Skeletal muscle satellite cell (primary cell): ENCODE measurements around the gene LORICRIN.

ENCODE experiments used
- H3K27me3 ChIP-seq: 2 replicates; pipeline ENCODE4 v1.7.0; 2013; ENCODE audit warnings: low read length; ENCODE audit not compliant: control insufficient read depth, insufficient read depth
- H3K36me3 ChIP-seq: 2 replicates; pipeline ENCODE4 v1.7.0; 2013; ENCODE audit warnings: mild to moderate bottlenecking, control low read depth, low read length; ENCODE audit not compliant: insufficient read depth
- H3K4me1 ChIP-seq: 2 replicates; pipeline ENCODE4 v1.7.0; 2013; ENCODE audit warnings: low read length; ENCODE audit not compliant: control insufficient read depth, insufficient read depth
- H3K4me2 ChIP-seq: 2 replicates; pipeline ENCODE4 v1.7.0; 2013; ENCODE audit warnings: mild to moderate bottlenecking, low read length
- H3K4me3 ChIP-seq: 2 replicates; pipeline ENCODE4 v1.7.0; 2013; ENCODE audit warnings: low read length
- H3K9ac ChIP-seq: 2 replicates; pipeline ENCODE4 v1.7.0; 2013; ENCODE audit warnings: mild to moderate bottlenecking, low read depth, low read length, moderate library complexity
- H3K9me3 ChIP-seq: replicated peaks from 2 replicates; pipeline ENCODE4 v1.7.0; 2013; ENCODE audit warnings: mild to moderate bottlenecking, control low read depth, low read length

Gene LORICRIN

DNA sequence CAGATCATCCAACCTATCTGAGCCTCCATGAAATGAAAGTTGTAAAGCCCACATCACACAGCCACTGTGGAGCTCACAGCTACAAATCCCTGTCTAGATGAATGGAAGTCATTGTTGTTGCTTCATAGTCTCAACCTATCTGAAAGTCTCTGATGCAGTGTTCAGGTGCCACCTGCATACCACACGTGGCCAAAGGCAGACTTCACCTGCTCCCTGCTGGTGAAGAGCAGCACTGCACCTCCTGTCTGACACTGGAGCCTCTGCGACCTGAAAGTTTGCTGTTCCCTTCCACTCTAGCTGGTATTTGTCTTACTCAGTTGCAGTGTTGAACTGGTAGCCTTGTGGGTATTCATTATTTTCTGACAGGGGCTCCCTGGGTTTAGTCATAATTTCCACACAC lies 18.4 kb downstream of the LORICRIN start:
- no peak overlapping the region for H3K9ac ChIP-seq

DNA sequence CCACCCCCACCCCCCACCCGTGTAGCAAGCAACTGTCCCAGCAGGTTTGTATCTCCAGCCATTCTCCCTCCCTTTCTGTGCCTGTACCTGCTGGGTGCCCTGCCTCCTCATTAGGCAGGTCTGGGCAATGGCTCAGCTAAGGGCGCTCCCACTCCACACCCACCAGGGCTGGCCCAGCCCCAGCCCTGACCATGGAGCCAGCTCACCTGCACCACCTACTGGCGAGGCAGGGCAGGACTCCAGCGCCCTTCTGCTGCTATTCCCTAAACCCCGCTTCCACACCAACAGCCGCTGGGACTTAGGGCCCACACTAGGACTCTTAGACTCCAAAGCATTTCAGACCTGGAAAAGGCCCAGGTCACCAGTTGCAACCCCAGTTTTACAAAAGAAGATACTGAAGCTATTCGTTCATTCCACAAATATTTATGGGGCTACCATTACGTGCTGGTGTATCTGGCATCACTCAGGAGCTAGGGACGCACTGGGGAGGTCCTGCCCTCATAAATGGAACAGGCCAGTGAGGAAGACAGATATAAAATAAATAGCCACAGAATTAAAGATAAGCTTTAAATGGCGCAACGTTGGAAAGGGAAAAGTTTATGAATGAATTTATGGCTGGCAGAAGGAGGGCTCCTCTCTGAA lies 29.3 kb downstream of the LORICRIN start:
- no peaks in the 10 kb centered on the region for H3K36me3 ChIP-seq
- H3K4me2 ChIP-seq = no peak overlapping the region
- no peak overlapping the region for H3K4me3 ChIP-seq
- no peaks in the 10 kb centered on the region for H3K9me3 ChIP-seq
- peaks cover 7% of the 10 kb centered on the region for H3K27me3 ChIP-seq
- no peaks in the 10 kb centered on the region for H3K4me1 ChIP-seq
- no peak overlapping the region for H3K9ac ChIP-seq

More for the DNA sequence above, 18.4 kb downstream of the LORICRIN start:
- no peaks in the 10 kb centered on the region for H3K36me3 ChIP-seq
- no peak overlapping the region for H3K4me2 ChIP-seq
- H3K9me3 ChIP-seq = no peaks in the 10 kb centered on the region
- H3K4me1 ChIP-seq = no peaks in the 10 kb centered on the region
- H3K27me3 ChIP-seq = peaks cover 5% of the 10 kb centered on the region
- no peak overlapping the region for H3K4me3 ChIP-seq

DNA sequence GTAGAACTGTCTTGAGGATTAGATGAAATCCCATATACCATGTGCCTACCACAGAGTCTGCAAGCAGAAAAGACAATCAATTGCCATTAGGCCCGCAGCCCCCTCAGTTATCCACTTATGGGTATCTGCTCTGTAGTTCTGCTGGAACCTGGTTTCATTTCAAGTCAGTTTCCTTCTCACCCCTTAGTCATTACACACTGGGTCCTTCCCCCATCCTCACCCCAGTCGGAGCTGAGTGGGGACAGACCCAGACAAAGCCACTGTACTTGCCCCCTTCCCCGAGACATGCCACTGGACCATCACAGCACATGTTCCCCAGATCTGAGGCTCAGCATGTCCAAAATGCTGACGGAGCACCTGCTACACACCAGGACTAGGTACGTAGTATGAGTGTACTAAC lies 32.0 kb downstream of the LORICRIN start:
- Histone ChIP-seq H3K9ac (no peak overlapping the region), H3K36me3 (no peaks in the 10 kb centered on the region), H3K4me1 (no peaks in the 10 kb centered on the region), H3K4me3 (no peak overlapping the region), H3K27me3 (peaks cover 7% of the 10 kb centered on the region), H3K9me3 (no peaks in the 10 kb centered on the region), H3K4me2 (no peak overlapping the region)

DNA sequence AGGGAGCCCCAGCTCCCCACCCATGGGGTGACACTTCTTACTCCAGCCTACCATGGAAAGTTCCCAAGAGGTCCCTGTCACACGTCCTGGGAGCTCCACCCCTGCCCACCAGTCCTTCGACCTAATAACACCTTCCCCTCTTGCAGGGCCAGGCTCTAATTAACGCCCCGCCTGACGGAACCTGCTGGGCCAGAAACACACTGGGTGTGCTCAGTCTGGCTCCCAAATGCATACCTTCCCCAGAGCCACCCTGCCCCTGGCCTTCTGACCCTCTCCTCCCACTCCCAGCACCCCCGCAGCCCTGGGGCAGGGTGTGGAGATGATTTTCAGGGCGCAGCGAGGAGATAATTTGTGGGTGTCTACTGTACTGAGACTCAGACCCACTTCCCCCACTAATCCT lies 32.7 kb downstream of the LORICRIN start:
- Histone ChIP-seq H3K4me2 (no peak overlapping the region), H3K9me3 (no peaks in the 10 kb centered on the region), H3K36me3 (no peaks in the 10 kb centered on the region), H3K9ac (no peak overlapping the region), H3K27me3 (peaks cover 3% of the 10 kb centered on the region), H3K4me3 (no peak overlapping the region), H3K4me1 (no peaks in the 10 kb centered on the region)

DNA sequence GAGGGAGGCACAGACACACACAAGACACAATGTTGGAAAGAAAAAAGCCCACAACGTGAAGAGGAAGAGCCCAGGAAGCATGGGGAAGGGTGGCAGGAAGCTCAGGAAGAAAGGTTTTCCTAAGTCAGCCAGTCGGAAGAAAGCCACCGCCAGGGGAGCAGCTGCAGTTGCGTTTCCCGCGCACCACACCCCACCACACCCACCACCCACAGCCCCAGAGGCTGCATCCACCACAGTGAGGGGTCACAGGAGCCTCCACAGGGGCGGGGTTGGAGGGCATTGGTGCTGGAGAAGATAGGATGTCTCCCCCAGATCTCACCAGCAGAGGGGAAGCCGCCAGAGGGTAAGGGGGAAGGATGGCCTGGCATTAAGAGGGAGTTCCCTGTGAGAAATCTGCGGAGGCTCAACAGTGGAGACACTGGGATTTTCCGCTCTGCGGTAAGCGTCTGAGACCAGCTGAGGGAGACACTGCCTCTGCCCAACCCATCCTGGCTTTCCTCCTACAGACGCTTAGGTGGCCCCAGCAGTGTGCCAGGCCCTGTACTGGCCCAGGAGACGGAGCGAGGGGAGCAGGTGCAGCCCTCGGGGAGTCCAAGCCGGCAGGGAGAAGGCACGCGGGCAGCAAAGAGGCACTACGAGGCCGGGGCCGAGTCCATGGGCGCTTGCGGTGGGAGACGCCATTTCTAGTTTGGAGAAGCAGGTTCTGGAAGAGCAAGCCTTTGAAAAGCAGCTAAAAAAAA lies 33.4 kb downstream of the LORICRIN start:
- H3K4me2 ChIP-seq = no peak overlapping the region
- no peaks in the 10 kb centered on the region for H3K27me3 ChIP-seq
- H3K36me3 ChIP-seq = no peaks in the 10 kb centered on the region
- no peak overlapping the region for H3K4me3 ChIP-seq
- H3K9me3 ChIP-seq = no peaks in the 10 kb centered on the region
- no peaks in the 10 kb centered on the region for H3K4me1 ChIP-seq
- no peak overlapping the region for H3K9ac ChIP-seq

DNA sequence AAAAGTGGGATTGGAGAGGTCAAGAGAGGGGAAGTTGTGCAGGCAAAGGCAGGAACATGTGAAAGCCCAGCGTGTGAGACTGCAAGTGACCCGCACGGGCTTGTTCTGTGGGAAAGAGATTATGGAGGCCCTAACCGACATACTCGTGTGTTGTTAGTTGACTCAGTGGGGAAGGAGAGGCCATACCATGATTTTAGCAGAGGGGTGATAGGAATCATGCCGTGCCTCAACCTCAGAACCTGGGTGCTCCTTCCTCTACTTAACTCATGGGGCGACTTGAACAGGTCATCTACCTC lies 33.9 kb downstream of the LORICRIN start:
- no peaks in the 10 kb centered on the region for H3K27me3 ChIP-seq
- H3K9ac ChIP-seq = no peak overlapping the region
- H3K36me3 ChIP-seq = no peaks in the 10 kb centered on the region
- H3K4me3 ChIP-seq = no peak overlapping the region
- H3K4me1 ChIP-seq = no peaks in the 10 kb centered on the region
- H3K4me2 ChIP-seq = no peak overlapping the region
- no peaks in the 10 kb centered on the region for H3K9me3 ChIP-seq

DNA sequence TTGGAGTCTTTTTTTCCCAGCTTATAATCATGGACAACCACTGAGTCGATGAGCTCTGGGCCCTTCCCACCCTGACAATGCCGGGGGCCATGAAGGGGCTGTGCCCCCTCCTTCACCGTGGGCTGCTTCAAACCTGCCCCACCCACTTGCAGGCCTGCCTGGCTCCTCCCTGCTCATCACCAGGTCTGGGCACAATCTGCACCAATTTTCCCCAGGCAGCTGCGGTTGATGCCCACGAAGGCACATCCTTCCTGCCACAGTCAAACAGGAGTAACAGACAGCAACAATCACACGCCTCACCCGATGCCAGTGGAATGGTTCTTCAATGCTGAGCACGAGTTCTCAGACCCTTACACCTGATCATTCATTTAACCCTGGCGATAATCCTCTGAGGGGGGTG lies 34.4 kb downstream of the LORICRIN start:
- Histone ChIP-seq H3K36me3 (no peaks in the 10 kb centered on the region), H3K4me1 (no peaks in the 10 kb centered on the region), H3K9ac (no peak overlapping the region), H3K27me3 (no peaks in the 10 kb centered on the region), H3K4me2 (no peak overlapping the region), H3K9me3 (no peaks in the 10 kb centered on the region), H3K4me3 (no peak overlapping the region)

DNA sequence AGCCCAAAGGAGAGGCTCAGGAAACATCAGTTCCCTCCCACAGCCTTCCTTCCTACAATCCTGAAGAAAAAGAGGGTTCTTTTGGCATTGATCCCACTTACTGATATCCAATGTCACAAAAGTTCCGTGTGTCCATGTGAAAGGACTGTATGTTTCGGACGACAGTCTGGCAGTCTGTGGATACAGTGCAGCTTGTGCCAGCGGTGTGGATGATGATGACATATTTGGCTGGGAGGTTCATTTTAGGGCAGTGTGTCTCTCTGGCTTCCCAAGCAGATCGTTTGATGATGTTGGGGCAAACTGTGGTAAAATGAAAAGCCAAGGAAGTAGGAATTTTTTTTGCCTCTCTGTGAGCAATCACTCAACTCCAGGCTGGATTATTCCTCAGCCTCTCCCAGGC lies 42.8 kb downstream of the LORICRIN start:
- Histone ChIP-seq H3K9ac (no peak overlapping the region), H3K9me3 (no peaks in the 10 kb centered on the region), H3K4me3 (no peak overlapping the region)

DNA sequence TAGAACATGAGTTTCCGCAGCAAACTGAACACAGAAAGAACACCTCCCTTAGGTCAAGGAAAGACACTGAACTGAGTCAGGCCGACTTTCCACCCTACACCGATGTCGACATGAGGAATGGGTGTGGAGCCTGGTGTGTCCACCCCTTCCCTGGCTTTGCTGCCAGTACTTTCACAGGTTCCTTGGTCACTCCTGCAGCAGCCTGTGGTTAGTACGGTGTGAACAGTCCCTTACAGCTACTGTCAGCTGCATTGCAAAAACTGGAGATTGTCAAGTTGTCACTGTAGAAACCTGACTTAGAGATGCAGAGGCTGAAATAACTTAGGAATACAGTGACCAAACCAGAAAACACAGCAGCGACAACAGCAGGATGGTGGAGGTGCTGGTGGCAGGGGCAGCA lies 46.2 kb downstream of the LORICRIN start:
- Histone ChIP-seq H3K27me3 (peaks cover 9% of the 10 kb centered on the region), H3K4me1 (no peaks in the 10 kb centered on the region), H3K9me3 (no peaks in the 10 kb centered on the region), H3K9ac (no peak overlapping the region), H3K4me2 (no peak overlapping the region), H3K4me3 (no peak overlapping the region), H3K36me3 (no peaks in the 10 kb centered on the region)

More for the DNA sequence above, 42.8 kb downstream of the LORICRIN start:
- H3K36me3 ChIP-seq = no peaks in the 10 kb centered on the region
- H3K4me2 ChIP-seq = no peak overlapping the region
- H3K27me3 ChIP-seq = peaks cover 9% of the 10 kb centered on the region
- no peaks in the 10 kb centered on the region for H3K4me1 ChIP-seq

DNA sequence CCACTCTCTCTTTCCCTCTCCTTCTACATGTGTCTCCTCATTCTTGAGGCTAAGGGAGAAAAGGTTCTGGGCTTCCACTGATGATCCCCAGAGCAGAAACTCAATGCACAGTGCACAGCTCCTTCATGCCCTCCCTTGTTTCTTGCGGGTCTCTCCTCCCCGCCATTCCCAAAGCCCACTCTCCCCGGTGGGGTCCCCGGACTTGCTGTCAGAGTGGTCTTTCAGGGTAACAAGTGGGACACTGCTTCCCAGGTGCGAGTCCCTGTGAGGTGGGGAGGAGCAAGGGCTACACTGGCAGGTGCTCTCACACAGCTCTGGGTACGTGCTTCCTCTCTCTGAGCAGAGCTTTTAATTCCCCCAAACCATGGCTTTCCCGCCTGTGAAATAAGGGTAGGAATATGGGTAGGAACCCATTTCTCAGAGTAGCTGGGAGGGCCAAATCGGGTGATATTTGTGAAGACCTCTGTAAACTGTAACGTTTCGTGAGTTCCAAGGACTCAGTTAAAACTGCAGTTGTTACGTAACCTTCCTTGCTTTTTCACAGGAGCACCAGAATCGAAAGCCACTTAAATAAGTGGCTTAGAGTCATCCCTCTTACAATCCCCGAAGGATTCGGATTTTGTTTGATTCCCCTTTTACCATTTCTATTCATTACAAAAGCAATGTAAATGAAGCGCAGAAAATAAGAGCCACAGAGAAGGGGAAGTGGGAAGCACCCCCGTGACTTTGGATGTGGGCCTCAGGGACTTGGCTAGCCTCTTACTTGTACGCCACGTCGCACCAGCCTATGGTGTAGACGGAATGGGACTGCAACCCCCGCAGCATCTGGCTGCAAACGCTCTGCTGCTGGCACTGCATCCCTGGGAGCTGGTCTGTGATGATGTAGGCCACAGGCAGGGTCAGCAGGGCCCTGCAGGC lies 47.1 kb downstream of the LORICRIN start:
- Histone ChIP-seq H3K4me2 (no peak overlapping the region), H3K4me1 (no peaks in the 10 kb centered on the region), H3K4me3 (no peak overlapping the region), H3K36me3 (no peaks in the 10 kb centered on the region), H3K27me3 (peaks cover 9% of the 10 kb centered on the region), H3K9me3 (no peaks in the 10 kb centered on the region), H3K9ac (no peak overlapping the region)

DNA sequence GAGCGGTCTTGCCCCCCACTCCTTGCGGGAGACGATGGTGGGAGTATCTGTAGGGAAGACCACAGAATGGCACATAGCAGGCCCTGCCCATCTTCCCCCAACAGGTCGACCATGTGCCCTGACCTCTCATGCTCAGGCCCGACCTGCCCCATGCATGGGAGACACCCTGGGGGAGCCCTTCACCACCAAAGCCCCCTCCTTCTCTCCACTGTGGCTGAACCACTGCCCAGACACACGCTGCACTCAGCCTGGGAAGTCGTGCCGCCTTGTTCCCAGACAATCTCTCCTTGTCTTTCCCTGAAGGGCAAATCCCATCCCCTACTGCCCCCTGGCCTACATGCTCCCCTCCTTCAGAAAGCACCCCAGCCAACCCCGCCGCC lies 47.7 kb downstream of the LORICRIN start:
- Histone ChIP-seq H3K4me2 (no peak overlapping the region), H3K4me1 (no peaks in the 10 kb centered on the region), H3K9ac (no peak overlapping the region), H3K4me3 (no peak overlapping the region), H3K36me3 (no peaks in the 10 kb centered on the region), H3K27me3 (peaks cover 9% of the 10 kb centered on the region), H3K9me3 (no peaks in the 10 kb centered on the region)
